NCI-H1092 (cell line): ENCODE measurements around the gene PACRGL.
A peak's percentile ranks its signal among the peaks of the same experiment; 100 is the strongest.

Experiments used
- DNase-seq: peaks from one replicate; lab custom pipeline; 2025; lab: John Stamatoyannopoulos, UW

PACRGL gene

GRCh38 chr4:20700007-20700761 lies at the start of gene PACRGL:
Gene PACRGL (plus strand): TSS chr4:20700458. CDS start chr4:20704482, 4,024 bp downstream.
- DNase-seq: peak; percentile 97

GRCh38 chr4:20652226-20652885 lies 47.9 kb upstream of the PACRGL start:
- no peak for DNase-seq

GRCh38 chr4:20658456-20658855 lies 41.8 kb upstream of the PACRGL start:
- DNase-seq: no peak

GRCh38 chr4:20662851-20663250 lies 37.4 kb upstream of the PACRGL start:
- DNase-seq: no peak

GRCh38 chr4:20666012-20666860 lies 34.0 kb upstream of the PACRGL start:
- DNase-seq: no peak

- no peak for DNase-seq
Observed at GRCh38 chr4:20672262-20672661, 28.0 kb upstream of the PACRGL start.

GRCh38 chr4:20675786-20676185 lies 24.5 kb upstream of the PACRGL start:
- DNase-seq: no peak

GRCh38 chr4:20676501-20677197 lies 23.6 kb upstream of the PACRGL start:
- no peak for DNase-seq

GRCh38 chr4:20678400-20678799 lies 21.9 kb upstream of the PACRGL start:
- DNase-seq: no peak

GRCh38 chr4:20679951-20680350 lies 20.3 kb upstream of the PACRGL start:
- DNase-seq: no peak

- DNase-seq: no peak
Observed at GRCh38 chr4:20680736-20681135, 19.5 kb upstream of the PACRGL start.

- DNase-seq: no peak
Observed at GRCh38 chr4:20681271-20681670, 19.0 kb upstream of the PACRGL start.

- no peak for DNase-seq
Observed at GRCh38 chr4:20682853-20683252, 17.4 kb upstream of the PACRGL start.

- no peak for DNase-seq
Observed at GRCh38 chr4:20683766-20684165, 16.5 kb upstream of the PACRGL start.

GRCh38 chr4:20684852-20685763 lies 15.2 kb upstream of the PACRGL start:
- peak; percentile 42 for DNase-seq

- DNase-seq: no peak
Observed at GRCh38 chr4:20687864-20688263, 12.4 kb upstream of the PACRGL start.

- no peak for DNase-seq
Observed at GRCh38 chr4:20696815-20697214, 3.4 kb upstream of the PACRGL start.

- no peak for DNase-seq
Observed at GRCh38 chr4:20698382-20698781, 1.9 kb upstream of the PACRGL start.

- no peak for DNase-seq
Observed at GRCh38 chr4:20698820-20699219, 1.4 kb upstream of the PACRGL start.

- DNase-seq: no peak
Observed at GRCh38 chr4:20711335-20711734, 11.1 kb downstream of the PACRGL start.

GRCh38 chr4:20723019-20723418 lies 22.8 kb downstream of the PACRGL start:
- DNase-seq: no peak
